Upper lobe of right lung (tissue), 1 donor: Measurements from ENCODE around the gene KRT25. TPM values are rescaled to one million over a fixed set of nuclear protein-coding genes. Genes with fewer than 3 reads are reported as not detected.

Experiments
- ATAC-seq: fragments of 200-7000 bp; cut with Tn5 transposase; one replicate; pipeline ENCODE4 v1.9.1; 2020; ENCODE audit warnings: mild to moderate bottlenecking, moderate library complexity
- DNase-seq: peaks from one replicate; pipeline ENCODE4 v3.0.0-alpha.2; 2020
- H3K27ac ChIP-seq: fragments of 200-600 bp; one replicate; pipeline ENCODE4 v1.8.0; 2022
- H3K27me3 ChIP-seq: fragments of 200-600 bp; one replicate; pipeline ENCODE4 v1.8.0; 2022; ENCODE audit warnings: mild to moderate bottlenecking
- H3K36me3 ChIP-seq: fragments of 200-600 bp; one replicate; pipeline ENCODE4 v1.8.0; 2022
- H3K4me1 ChIP-seq: fragments of 200-600 bp; one replicate; pipeline ENCODE4 v1.8.0; 2022
- H3K4me3 ChIP-seq: fragments of 200-600 bp; one replicate; pipeline ENCODE4 v1.8.0; 2022; ENCODE audit warnings: mild to moderate bottlenecking
- H3K9me3 ChIP-seq: fragments of 200-600 bp; one replicate; pipeline ENCODE4 v1.8.0; 2022
- CTCF ChIP-seq: fragments of 200-600 bp; IDR thresholded peaks from one replicate; pipeline ENCODE4 v1.8.0; 2022; ENCODE audit warnings: antibody characterized with exemption
- intact Hi-C: fragments of 100-400 bp; cut with DNase I; formaldehyde crosslinking; loops from one replicate; pipeline ENCODE4 v1.11.0; 2022
- total RNA-seq: library from RNA; stranded (reverse); fragmentation: NEBNext Ultra II Directional; extraction: Animal tissue kit (Norgen Biotek cat#: 25700); gene quantifications from one replicate; pipeline ENCODE4 v1.2.1, GENCODE V29; 2021
- donor health status: DM: no; HTN: yes; CAD: no; lungs with severe emphysema.

KRT25 gene
- total RNA-seq, 1 donor from 2014 or later: not detected

GRCh38 chr17:40782450-40782849 is 27.3 kb upstream of the KRT25 start, which contains the start of gene KRT27:
KRT27 (minus strand) TSS chr17:40782550; CDS start chr17:40782493, 57 bp downstream.
- intact Hi-C loops: loop anchor here (5.0 kb wide), 1 partner anchor 150 kb away; no protein-coding TSS in a partner anchor
- no peaks in the 10 kb centered on the region for H3K36me3 ChIP-seq
- no peak for TF ChIP-seq CTCF

GRCh38 chr17:40779181-40779909 is 24.2 kb upstream of the KRT25 start:
- intact Hi-C loops: no loop called here
- H3K36me3 ChIP-seq: no peaks in the 10 kb centered on the region
- DNase-seq: peak; percentile 84
- H3K9me3 ChIP-seq: no peaks in the 10 kb centered on the region
- no peak for TF ChIP-seq CTCF
- H3K4me3 ChIP-seq: peak overlapping the region; percentile 36
- ATAC-seq: peak; percentile 95
- H3K27ac ChIP-seq: peak overlapping the region; percentile 34
- H3K27me3 ChIP-seq: peaks cover 11% of the 10 kb centered on the region
- no peaks in the 10 kb centered on the region for H3K4me1 ChIP-seq

More at GRCh38 chr17:40782450-40782849, 27.3 kb upstream of the KRT25 start, which contains the start of gene KRT27:
- H3K4me1 ChIP-seq: no peaks in the 10 kb centered on the region
- no peaks in the 10 kb centered on the region for H3K9me3 ChIP-seq
- no peak within 1 kb of the TSS for H3K27ac ChIP-seq
- H3K4me3 ChIP-seq: no peak within 1 kb of the TSS
- no peak for DNase-seq
- ATAC-seq: no peak
- H3K27me3 ChIP-seq: peaks cover 11% of the 10 kb centered on the region

- no peak for DNase-seq
- Histone ChIP-seq H3K4me1 (no peaks in the 10 kb centered on the region), H3K4me3 (no peak overlapping the region), H3K27me3 (peaks cover 11% of the 10 kb centered on the region), H3K36me3 (no peaks in the 10 kb centered on the region), H3K27ac (no peak overlapping the region), H3K9me3 (no peaks in the 10 kb centered on the region)
- ATAC-seq: peak; percentile 45
- intact Hi-C loops: no loop called here
- TF ChIP-seq CTCF: no peak
Measured at GRCh38 chr17:40778461-40778860, 23.3 kb upstream of the KRT25 start.

- Histone ChIP-seq H3K4me1 (no peaks in the 10 kb centered on the region), H3K9me3 (no peaks in the 10 kb centered on the region), H3K27ac (no peak overlapping the region), H3K36me3 (no peaks in the 10 kb centered on the region), H3K4me3 (no peak overlapping the region), H3K27me3 (peaks cover 11% of the 10 kb centered on the region)
- intact Hi-C loops: no loop called here
- ATAC-seq: no peak
- no peak for DNase-seq
- no peak for TF ChIP-seq CTCF
Measured at GRCh38 chr17:40777971-40778370, 22.8 kb upstream of the KRT25 start.

- Histone ChIP-seq H3K4me1 (no peaks in the 10 kb centered on the region), H3K27ac (no peak overlapping the region), H3K36me3 (no peaks in the 10 kb centered on the region), H3K9me3 (no peaks in the 10 kb centered on the region), H3K4me3 (no peak overlapping the region), H3K27me3 (peaks cover 11% of the 10 kb centered on the region)
- TF ChIP-seq CTCF: no peak
- ATAC-seq (no peak), DNase-seq (no peak)
- intact Hi-C loops: no loop called here
Measured at GRCh38 chr17:40777459-40777858, 22.3 kb upstream of the KRT25 start.
